Measurements from ENCODE around the gene UGT1A1. TPM values are rescaled to one million over a fixed set of nuclear protein-coding genes. Genes with fewer than 3 reads are reported as not detected.

Gene UGT1A1
- total and polyA plus RNA-seq, 9 of the 15 experiments (the other 6 are each of a cell fraction or from before 2014, with no cell fraction given): not detected

DNA sequence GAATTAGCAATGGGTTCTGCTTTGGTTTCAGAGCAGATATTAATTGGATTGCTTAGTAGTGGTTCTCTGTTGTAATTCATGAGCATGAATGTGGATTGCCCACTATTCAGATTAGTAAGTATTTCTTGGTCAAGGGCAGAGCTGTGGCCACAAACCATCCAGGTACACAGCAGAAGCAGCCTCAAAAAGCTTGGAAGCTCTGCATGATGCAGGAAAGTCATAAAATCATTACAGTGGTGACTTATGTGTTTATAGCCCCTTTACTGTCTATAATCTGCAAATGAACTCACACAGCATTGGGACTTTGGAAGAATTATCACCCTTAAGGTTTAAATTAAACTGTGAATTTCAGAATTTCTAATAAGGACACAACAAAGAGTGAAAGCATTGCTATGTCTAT, 1.9 kb upstream of the UGT1A1 start (continued):
- TF ChIP-seq FOXO4 (CRISPR knock-in tag; IDR thresholded peaks at IDR 0.05) (no peak), ZC3H4 (CRISPR knock-in tag; IDR thresholded peaks at IDR 0.05; ENCODE audit: borderline replicate concordance) (no peak)
- TF ChIP-seq, protein P1, sequence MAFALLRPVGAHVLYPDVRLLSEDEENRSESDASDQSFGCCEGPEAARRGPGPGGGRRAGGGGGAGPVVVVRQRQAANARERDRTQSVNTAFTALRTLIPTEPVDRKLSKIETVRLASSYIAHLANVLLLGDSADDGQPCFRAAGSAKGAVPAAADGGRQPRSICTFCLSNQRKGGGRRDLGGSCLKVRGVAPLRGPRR (CRISPR knock-in tag; IDR thresholded peaks at IDR 0.05): no peak

DNA sequence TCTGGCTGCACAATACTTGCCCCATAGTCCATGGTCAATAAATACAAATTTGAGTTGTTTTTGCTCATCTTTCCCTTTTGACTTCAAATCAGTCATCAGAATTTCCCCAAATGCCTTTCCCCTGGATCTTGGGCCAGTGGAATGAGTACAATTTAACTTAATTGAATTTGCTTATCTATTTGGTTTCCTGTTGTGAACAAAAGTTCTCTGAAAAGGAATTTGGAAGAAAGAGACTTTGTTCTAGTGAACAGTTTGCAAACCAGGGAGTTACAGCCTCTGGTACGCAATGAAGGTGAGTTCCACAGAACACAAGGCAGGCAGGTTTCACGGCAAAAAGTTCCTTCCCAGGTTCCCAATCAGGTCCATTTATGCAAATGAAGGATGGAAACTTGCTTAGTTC, 1.2 kb upstream of the UGT1A1 start:
- H3K36me3 ChIP-seq (ENCODE audit: control insufficient read depth, insufficient read depth, low read length): no peaks in the 10 kb centered on the region
- H3K27me3 ChIP-seq (ENCODE audit: control insufficient read depth in 2 of 2, insufficient read depth in 2 of 2, low read length in 2 of 2): peaks cover 0 to 17% of the 10 kb centered on the region in 2 experiments; a peak in 2 of 5 replicates
- FAIRE-seq: no peak
- no peak overlapping the region for H2AFZ ChIP-seq (ENCODE audit: low read depth, low read length)
- no peak overlapping the region for H3K9ac ChIP-seq (ENCODE audit: insufficient read depth in 1 of 2, low read depth in 2 of 2, low read length in 2 of 2)
- in situ Hi-C loops (cut with MboI): no loop called here
- ChIA-PET CTCF (ENCODE audit: low intra/inter-chr PET ratio) (no interaction called here), POLR2A (no interaction called here)
- peaks cover 0 to 5% of the 10 kb centered on the region in 2 experiments; a peak in 2 of 5 replicates for H3K4me1 ChIP-seq (replicated peaks in 1 of 2; ENCODE audit: control insufficient read depth in 2 of 2, insufficient read depth in 2 of 2, low read length in 2 of 2)
- ATAC-seq: no peak
- TF ChIP-seq, protein P2, sequence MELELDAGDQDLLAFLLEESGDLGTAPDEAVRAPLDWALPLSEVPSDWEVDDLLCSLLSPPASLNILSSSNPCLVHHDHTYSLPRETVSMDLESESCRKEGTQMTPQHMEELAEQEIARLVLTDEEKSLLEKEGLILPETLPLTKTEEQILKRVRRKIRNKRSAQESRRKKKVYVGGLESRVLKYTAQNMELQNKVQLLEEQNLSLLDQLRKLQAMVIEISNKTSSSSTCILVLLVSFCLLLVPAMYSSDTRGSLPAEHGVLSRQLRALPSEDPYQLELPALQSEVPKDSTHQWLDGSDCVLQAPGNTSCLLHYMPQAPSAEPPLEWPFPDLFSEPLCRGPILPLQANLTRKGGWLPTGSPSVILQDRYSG (tag; conservative IDR thresholded peaks at IDR 0.05; ENCODE audit: low read depth): no peak
- TF ChIP-seq KDM5B (IDR thresholded peaks at IDR 0.05; ENCODE audit: insufficient replicate concordance, low read depth, low read length) (no peak), ZNF140 (CRISPR knock-in tag; IDR thresholded peaks at IDR 0.05) (no peak), NONO (IDR thresholded peaks at IDR 0.05; ENCODE audit: low read depth in 2 of 2, low read length in 1 of 2) (no peak), ZNF395 (CRISPR knock-in tag; IDR thresholded peaks at IDR 0.05) (no peak), KAT7 (CRISPR knock-in tag; IDR thresholded peaks at IDR 0.05; ENCODE audit: borderline replicate concordance) (no peak), MCM5 (IDR thresholded peaks at IDR 0.05; ENCODE audit: low read depth) (no peak), ZKSCAN1 (IDR thresholded peaks at IDR 0.05; ENCODE audit: low read depth, low read length) (no peak)
- no peaks in the 10 kb centered on the region for H4K20me1 ChIP-seq (replicated peaks; ENCODE audit: control insufficient read depth, insufficient read depth, low read length)
- no peak overlapping the region for H3K27ac ChIP-seq (ENCODE audit: extremely low read depth, low read depth, low read length)
- WGBS (ENCODE audit: insufficient coverage, low coverage, missing lambda C conversion rate): 0% methylated on average over 2 of the region's 2 CpGs
- no peaks in the 10 kb centered on the region for H3K9me3 ChIP-seq (replicated peaks; ENCODE audit: control insufficient read depth, insufficient read depth, low read depth, low read length)
- BruUV-seq (replicated peaks): no TSS peak
- no peak overlapping the region for H3K4me2 ChIP-seq (ENCODE audit: insufficient read depth, low read length)
- no peaks in the 10 kb centered on the region for H3K79me2 ChIP-seq (ENCODE audit: control insufficient read depth, insufficient read depth, low read length)
- no peaks in the 10 kb centered on the region for H3K9me1 ChIP-seq (ENCODE audit: control insufficient read depth, insufficient read depth, low read length)
- H3K4me3 ChIP-seq: no peak overlapping the region
- intact Hi-C loops (cut with micrococcal nuclease): no loop called here
- DNase-seq (ENCODE audit: extremely low read depth in 1 of 4, low spot score in 3 of 4): no peak
